ENCODE measurements around the gene BPIFB4. TPM values are rescaled to one million over a fixed set of nuclear protein-coding genes. Genes with fewer than 3 reads are reported as not detected.

The BPIFB4 gene
- total RNA-seq, 1 donor from 2014 or later = not detected

DNA sequence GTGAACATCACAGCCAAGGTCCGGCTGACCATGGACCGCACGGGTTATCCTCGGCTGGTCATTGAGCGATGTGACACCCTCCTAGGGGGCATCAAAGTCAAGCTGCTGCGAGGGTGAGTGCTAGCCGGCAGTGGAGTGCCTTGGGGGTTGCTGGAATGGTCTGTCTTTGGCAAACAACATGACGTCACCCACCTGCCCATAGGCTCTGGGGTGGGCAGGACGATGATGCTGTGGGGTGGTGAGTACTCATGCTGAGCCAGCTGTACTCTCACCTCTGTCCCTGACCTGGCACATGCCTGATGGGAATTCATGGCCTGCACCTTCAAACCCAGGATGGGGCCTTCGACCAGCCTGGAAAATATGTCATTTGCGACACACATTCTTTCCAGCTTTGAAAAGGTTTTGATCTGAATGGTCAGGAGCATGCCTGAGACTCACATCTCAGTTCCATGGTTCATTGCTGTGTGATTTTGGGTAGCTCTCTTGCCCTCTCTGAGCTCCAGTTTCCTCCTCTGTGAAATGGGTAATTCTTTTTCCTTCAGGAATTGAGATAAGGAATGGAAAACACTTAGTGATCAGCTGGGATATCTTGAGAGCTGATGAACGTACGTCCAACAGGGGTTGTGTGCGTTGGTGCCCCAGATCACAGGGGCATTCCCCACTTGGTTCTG is 6.7 kb downstream of the BPIFB4 start:
- no peaks in the 10 kb centered on the region for H3K4me1 Mint-ChIP-seq (ENCODE audit: low read depth, unreplicated experiment)
- H3K27ac Mint-ChIP-seq (ENCODE audit: unreplicated experiment) = no peak overlapping the region
- H3K4me3 Mint-ChIP-seq (ENCODE audit: unreplicated experiment) = no peak overlapping the region
- no peaks in the 10 kb centered on the region for H3K9me3 ChIP-seq (ENCODE audit: insufficient read depth, low read depth, low read length)
- H3K4me2 ChIP-seq (ENCODE audit: low read length) = no peak overlapping the region
- no peak overlapping the region for H3K4me3 ChIP-seq (ENCODE audit: insufficient read depth, low read depth, low read length)
- DNase-seq (ENCODE audit: low read depth) = no peak
- H3K79me2 ChIP-seq (ENCODE audit: insufficient read depth, low read length) = no peaks in the 10 kb centered on the region
- H2AFZ ChIP-seq (ENCODE audit: low read depth, low read length) = no peak overlapping the region
- peaks cover 2% of the 10 kb centered on the region for H3K9me3 Mint-ChIP-seq (ENCODE audit: unreplicated experiment)
- TF ChIP-seq CTCF (IDR thresholded peaks at IDR 0.05; ENCODE audit: insufficient read depth, low read depth, low read length) (no peak), EZH2 (IDR thresholded peaks at IDR 0.05; ENCODE audit: insufficient read depth, low read length) (no peak)
- H3K27me3 Mint-ChIP-seq (ENCODE audit: low read depth, unreplicated experiment) = peaks cover 48% of the 10 kb centered on the region
- no peak overlapping the region for H3K9ac ChIP-seq (ENCODE audit: low read length)
- H3K27ac ChIP-seq (ENCODE audit: low read depth, low read length) = no peak overlapping the region
- no peak for FAIRE-seq
- no peaks in the 10 kb centered on the region for H3K4me1 ChIP-seq (ENCODE audit: insufficient read depth, low read length)
- no peaks in the 10 kb centered on the region for H3K36me3 Mint-ChIP-seq (ENCODE audit: low read depth, unreplicated experiment)
- no peaks in the 10 kb centered on the region for H4K20me1 ChIP-seq (ENCODE audit: insufficient read depth, low read length)
- peaks cover 2% of the 10 kb centered on the region for H3K27me3 ChIP-seq (ENCODE audit: insufficient read depth, low read length)
- H3K36me3 ChIP-seq (ENCODE audit: insufficient read depth, low read length) = no peaks in the 10 kb centered on the region

DNA sequence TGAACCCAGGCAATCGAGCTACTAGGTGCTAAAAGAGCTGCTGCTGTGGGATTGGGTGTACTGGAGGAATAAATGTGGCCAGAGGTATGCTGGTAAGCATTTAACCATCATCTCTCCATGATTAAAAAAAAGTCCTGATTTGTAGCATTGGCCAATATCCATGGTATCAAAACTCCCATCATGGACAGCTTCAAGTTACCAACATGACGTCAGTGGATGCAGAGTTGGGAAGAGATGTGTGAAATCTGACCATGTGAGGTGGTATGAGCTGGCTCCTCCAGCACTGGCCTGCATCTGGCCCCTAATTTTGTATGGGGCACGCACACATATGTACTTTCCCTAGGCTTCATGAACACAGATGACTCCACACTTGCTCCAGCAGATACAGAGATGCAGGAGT is 11.7 kb downstream of the BPIFB4 start:
- H3K27ac ChIP-seq (ENCODE audit: low read depth, low read length) = no peak overlapping the region
- FAIRE-seq (no peak), DNase-seq (ENCODE audit: low read depth) (no peak)
- no peak overlapping the region for H3K27ac Mint-ChIP-seq (ENCODE audit: unreplicated experiment)
- no peak overlapping the region for H2AFZ ChIP-seq (ENCODE audit: low read depth, low read length)
- H4K20me1 ChIP-seq (ENCODE audit: insufficient read depth, low read length) = no peaks in the 10 kb centered on the region
- no peak overlapping the region for H3K4me3 Mint-ChIP-seq (ENCODE audit: unreplicated experiment)
- H3K4me3 ChIP-seq (ENCODE audit: insufficient read depth, low read depth, low read length) = no peak overlapping the region
- H3K4me1 Mint-ChIP-seq (ENCODE audit: low read depth, unreplicated experiment) = no peaks in the 10 kb centered on the region
- H3K9ac ChIP-seq (ENCODE audit: low read length) = no peak overlapping the region
- no peaks in the 10 kb centered on the region for H3K9me3 ChIP-seq (ENCODE audit: insufficient read depth, low read depth, low read length)
- H3K4me1 ChIP-seq (ENCODE audit: insufficient read depth, low read length) = no peaks in the 10 kb centered on the region
- peaks cover 2% of the 10 kb centered on the region for H3K9me3 Mint-ChIP-seq (ENCODE audit: unreplicated experiment)
- TF ChIP-seq CTCF (IDR thresholded peaks at IDR 0.05; ENCODE audit: insufficient read depth, low read depth, low read length) = no peak
- TF ChIP-seq EZH2 (IDR thresholded peaks at IDR 0.05; ENCODE audit: insufficient read depth, low read length) = no peak
- H3K36me3 ChIP-seq (ENCODE audit: insufficient read depth, low read length) = no peaks in the 10 kb centered on the region
- peaks cover 47% of the 10 kb centered on the region for H3K27me3 Mint-ChIP-seq (ENCODE audit: low read depth, unreplicated experiment)
- no peaks in the 10 kb centered on the region for H3K79me2 ChIP-seq (ENCODE audit: insufficient read depth, low read length)
- H3K36me3 Mint-ChIP-seq (ENCODE audit: low read depth, unreplicated experiment) = no peaks in the 10 kb centered on the region
- peaks cover 2% of the 10 kb centered on the region for H3K27me3 ChIP-seq (ENCODE audit: insufficient read depth, low read length)
- no peak overlapping the region for H3K4me2 ChIP-seq (ENCODE audit: low read length)

GRCh38 chr20:33091693-33092092 is 12.2 kb downstream of the BPIFB4 start:
- peaks cover 2% of the 10 kb centered on the region for H3K27me3 ChIP-seq (ENCODE audit: insufficient read depth, low read length)
- H3K4me3 Mint-ChIP-seq (ENCODE audit: unreplicated experiment) = no peak overlapping the region
- H3K4me1 ChIP-seq (ENCODE audit: insufficient read depth, low read length) = no peaks in the 10 kb centered on the region
- no peaks in the 10 kb centered on the region for H3K4me1 Mint-ChIP-seq (ENCODE audit: low read depth, unreplicated experiment)
- no peaks in the 10 kb centered on the region for H4K20me1 ChIP-seq (ENCODE audit: insufficient read depth, low read length)
- no peaks in the 10 kb centered on the region for H3K9me3 ChIP-seq (ENCODE audit: insufficient read depth, low read depth, low read length)
- H3K79me2 ChIP-seq (ENCODE audit: insufficient read depth, low read length) = no peaks in the 10 kb centered on the region
- H3K36me3 ChIP-seq (ENCODE audit: insufficient read depth, low read length) = no peaks in the 10 kb centered on the region
- TF ChIP-seq CTCF (IDR thresholded peaks at IDR 0.05; ENCODE audit: insufficient read depth, low read depth, low read length) = no peak
- no peak for TF ChIP-seq EZH2 (IDR thresholded peaks at IDR 0.05; ENCODE audit: insufficient read depth, low read length)
- H3K36me3 Mint-ChIP-seq (ENCODE audit: low read depth, unreplicated experiment) = no peaks in the 10 kb centered on the region
- H3K27ac Mint-ChIP-seq (ENCODE audit: unreplicated experiment) = no peak overlapping the region
- H3K27me3 Mint-ChIP-seq (ENCODE audit: low read depth, unreplicated experiment) = peaks cover 45% of the 10 kb centered on the region
- no peak for FAIRE-seq
- no peak overlapping the region for H3K4me2 ChIP-seq (ENCODE audit: low read length)
- no peak overlapping the region for H3K4me3 ChIP-seq (ENCODE audit: insufficient read depth, low read depth, low read length)
- H3K27ac ChIP-seq (ENCODE audit: low read depth, low read length) = no peak overlapping the region
- no peak overlapping the region for H3K9ac ChIP-seq (ENCODE audit: low read length)
- no peak for DNase-seq (ENCODE audit: low read depth)
- H3K9me3 Mint-ChIP-seq (ENCODE audit: unreplicated experiment) = peaks cover 2% of the 10 kb centered on the region
- H2AFZ ChIP-seq (ENCODE audit: low read depth, low read length) = no peak overlapping the region
